Right ventricle myocardium inferior (tissue), 1 donor: ENCODE results near the gene ZKSCAN1. TPM values are rescaled to one million over a fixed set of nuclear protein-coding genes. Genes with fewer than 3 reads are reported as not detected.

ENCODE experiments used
- ATAC-seq: fragments of 200-7000 bp; cut with Tn5 transposase; one replicate; pipeline ENCODE4 v1.9.1; 2020; ENCODE audit warnings: mild to moderate bottlenecking, moderate library complexity
- DNase-seq: peaks from one replicate; pipeline ENCODE4 v3.0.0; 2021; ENCODE audit errors: missing footprints
- intact Hi-C: fragments of 100-400 bp; cut with DNase I; formaldehyde crosslinking; loops from one replicate; pipeline ENCODE4 v1.11.0; 2022
- total RNA-seq: library from RNA; stranded (reverse); fragmentation: NEBNext Ultra II Directional; extraction: Animal tissue kit (Norgen Biotek cat#: 25700); gene quantifications from one replicate; pipeline ENCODE4 v1.2.1, GENCODE V29; 2021
- donor health status: DM: no; HTN: yes; CAD: no; lungs with severe emphysema.

The ZKSCAN1 gene
- total RNA-seq, 1 donor from 2014 or later: 36.1 TPM

DNA sequence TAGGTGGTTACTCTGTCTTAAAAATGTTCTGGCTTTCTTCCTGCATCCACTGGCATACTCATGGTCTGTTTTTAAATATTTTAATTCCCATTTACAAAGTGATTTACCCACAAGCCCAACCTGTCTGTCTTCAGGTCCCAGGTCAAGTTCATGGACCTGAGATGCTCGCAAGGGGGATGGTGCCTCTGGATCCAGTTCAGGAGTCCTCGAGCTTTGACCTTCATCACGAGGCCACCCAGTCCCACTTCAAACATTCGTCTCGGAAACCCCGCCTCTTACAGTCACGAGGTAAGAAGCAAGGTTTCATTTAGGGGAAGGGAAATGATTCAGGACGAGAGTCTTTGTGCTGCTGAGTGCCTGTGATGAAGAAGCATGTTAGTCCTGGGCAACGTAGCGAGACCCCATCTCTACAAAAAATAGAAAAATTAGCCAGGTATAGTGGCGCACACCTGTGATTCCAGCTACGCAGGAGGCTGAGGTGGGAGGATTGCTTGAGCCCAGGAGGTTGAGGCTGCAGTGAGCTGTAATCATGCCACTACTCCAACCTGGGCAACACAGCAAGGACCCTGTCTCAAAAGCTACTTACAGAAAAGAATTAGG lies 8.7 kb downstream of the ZKSCAN1 start:
- ATAC-seq: no peak
- intact Hi-C loops: no loop called here
- DNase-seq: no peak

DNA sequence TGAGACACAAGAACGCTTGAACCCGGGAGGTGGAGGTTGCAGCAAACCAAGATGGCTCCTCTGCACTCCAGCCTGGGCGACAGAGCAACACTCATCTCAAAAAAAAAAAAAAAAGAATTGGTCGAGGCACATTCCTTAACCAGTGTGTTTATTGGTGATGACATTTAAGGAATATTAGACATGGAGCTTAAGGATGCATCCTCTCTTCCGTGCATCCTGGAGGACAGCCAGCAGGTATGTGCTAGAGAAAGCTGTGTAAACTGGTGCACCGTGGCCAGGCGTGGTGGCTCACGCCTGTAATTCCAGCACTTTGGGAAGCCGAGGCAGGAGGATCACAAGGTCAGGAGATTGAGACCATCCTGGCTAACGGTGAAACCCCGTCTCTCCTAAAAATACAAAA lies 11.8 kb downstream of the ZKSCAN1 start:
- no peak for ATAC-seq
- intact Hi-C loops: no loop called here
- DNase-seq: no peak

DNA sequence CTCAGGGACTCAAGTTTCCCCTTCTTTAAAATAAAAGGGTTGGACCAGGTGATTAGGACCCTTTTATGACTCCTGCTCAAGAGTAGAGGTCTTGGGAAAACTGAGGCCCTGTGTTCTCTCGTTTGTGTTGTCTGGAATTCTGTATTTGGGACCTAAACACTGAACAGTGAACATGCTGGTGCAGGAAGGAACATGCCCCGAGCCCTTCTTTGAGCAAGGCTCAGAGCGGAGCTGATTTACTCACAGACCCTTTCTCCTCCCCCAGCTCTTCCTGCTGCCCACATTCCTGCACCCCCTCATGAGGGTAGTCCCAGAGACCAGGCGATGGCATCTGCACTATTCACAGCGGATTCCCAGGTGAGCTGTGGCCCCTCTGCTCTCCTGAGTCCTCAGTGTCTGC lies 14.2 kb downstream of the ZKSCAN1 start:
- no peak for DNase-seq
- ATAC-seq: no peak
- intact Hi-C loops: no loop called here

DNA sequence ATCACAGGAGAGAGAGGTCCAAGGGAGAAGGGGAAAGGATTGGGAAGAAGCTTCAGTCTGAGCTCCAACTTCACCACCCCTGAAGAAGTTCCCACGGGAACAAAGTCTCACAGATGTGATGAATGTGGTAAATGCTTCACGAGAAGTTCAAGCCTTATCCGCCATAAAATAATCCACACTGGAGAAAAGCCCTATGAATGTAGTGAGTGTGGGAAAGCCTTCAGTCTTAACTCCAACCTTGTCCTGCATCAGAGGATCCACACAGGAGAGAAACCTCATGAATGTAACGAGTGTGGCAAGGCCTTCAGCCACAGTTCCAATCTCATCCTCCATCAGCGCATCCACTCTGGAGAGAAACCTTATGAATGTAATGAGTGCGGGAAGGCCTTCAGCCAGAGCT lies 18.1 kb downstream of the ZKSCAN1 start:
- ATAC-seq (no peak), DNase-seq (no peak)
- intact Hi-C loops: no loop called here

DNA sequence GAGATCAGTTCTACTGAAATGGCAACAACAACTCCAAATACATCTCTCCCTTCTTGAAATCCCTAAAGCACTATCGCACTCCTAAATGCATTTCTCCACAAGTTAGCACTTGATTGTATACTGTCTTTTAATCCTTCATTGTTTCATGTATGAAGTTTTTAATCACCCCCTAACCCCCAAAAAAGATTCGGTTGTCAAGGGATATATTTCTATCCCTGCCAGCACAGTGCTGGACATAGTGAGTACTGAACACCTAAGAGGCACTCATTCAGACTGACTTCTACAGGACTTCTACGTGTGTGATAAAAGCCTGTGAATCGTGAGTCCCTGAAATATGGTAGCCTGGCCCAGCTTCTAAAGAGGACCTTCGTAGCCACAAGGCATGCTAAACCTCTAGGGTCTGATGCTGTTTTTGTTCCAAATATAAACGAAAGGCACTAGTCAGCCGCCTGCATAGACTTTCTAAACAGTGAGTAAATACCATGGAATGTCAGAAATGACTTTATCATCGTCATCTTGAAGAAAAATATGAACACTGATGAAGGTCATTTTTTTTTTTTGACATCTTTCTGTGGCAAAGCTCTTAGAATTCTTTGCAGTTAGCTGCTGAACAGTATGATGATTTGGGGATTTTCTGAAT lies 19.6 kb downstream of the ZKSCAN1 start:
- no peak for ATAC-seq
- intact Hi-C loops: no loop called here
- DNase-seq: no peak

DNA sequence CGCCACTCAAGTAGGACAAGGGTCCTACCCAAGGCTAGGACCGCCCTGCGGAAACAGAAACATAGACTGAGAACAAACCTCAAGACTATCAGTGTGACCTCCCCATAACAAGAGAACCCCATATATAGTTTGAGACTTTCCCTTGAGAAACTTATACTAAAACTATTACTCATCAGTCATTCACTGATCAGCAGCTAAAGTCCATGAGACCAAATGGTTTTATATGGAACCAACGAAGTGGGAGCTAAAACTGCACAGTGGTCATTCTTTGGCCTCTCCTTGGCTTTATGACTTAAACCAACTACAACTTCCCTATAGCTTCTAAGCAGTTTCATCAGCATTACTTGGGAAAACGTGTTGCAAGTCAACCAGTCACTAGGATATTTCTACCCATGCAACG lies 20.5 kb downstream of the ZKSCAN1 start:
- ATAC-seq (no peak), DNase-seq (no peak)
- intact Hi-C loops: no loop called here

DNA sequence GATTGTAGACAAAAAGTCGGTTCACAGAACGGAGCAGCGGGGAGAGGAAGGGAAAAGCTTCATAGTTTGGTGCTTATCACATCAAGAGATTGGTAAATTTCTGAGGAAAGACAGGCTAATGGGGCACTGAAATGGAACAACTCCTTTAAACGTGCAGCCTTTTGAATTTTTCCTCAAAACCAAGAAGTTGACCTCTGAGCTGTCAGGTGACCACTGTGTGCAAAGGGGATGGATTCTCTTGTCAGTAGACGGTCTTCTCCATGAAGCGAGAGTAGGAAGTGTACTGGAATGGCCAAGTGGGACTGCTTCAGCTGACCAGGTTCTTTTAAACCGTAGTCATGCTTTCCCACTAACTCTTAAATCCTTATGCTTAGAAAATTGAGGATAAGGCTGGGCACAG lies 22.9 kb downstream of the ZKSCAN1 start:
- intact Hi-C loops: no loop called here
- ATAC-seq: no peak
- DNase-seq: no peak

DNA sequence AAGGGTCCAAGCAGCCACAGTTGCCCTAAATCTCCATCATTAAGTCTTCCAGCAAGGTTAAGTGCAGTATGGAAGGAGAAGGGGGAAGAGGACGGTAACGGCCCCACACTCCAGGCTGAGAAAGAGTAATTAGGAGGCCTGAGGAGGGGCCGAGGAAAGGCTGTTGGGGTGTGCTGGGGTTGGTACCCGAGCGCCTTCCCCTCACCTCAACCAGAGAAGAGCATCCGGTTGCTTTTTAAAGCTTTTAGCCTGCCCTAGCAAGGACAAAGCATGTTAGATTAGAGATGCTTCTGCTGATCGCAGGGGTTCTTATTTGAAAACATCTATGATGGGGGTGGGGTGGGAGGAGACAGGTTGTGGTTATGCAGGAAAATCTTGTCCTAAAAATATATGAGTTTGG lies 25.2 kb downstream of the ZKSCAN1 start:
- intact Hi-C loops: no loop called here
- DNase-seq: no peak

DNA sequence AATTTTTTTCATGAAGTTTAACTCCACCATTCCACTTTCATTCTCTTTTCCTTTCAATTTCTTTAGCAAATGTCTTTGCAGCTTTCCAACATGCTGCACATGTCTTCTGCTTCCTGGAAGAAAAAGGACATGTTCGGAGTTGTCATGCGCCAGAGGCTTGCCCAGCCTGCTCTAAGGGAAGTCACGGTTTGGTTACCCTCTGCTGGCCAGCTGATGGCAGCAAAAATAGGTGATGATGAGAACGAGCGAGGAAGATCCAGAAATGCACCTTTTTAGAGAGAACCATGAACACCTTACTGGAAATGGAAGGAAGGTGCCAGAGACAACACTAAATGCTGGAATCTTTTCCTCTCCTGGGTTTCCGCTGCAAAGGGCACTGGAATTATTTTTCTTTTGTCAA lies 29.3 kb downstream of the ZKSCAN1 start:
- DNase-seq (no peak), ATAC-seq (no peak)
- intact Hi-C loops: loop anchor here (5.0 kb wide), 1 partner anchor 47 kb away; no protein-coding TSS in a partner anchor

More for the DNA sequence above, 25.2 kb downstream of the ZKSCAN1 start:
- no peak for ATAC-seq

DNA sequence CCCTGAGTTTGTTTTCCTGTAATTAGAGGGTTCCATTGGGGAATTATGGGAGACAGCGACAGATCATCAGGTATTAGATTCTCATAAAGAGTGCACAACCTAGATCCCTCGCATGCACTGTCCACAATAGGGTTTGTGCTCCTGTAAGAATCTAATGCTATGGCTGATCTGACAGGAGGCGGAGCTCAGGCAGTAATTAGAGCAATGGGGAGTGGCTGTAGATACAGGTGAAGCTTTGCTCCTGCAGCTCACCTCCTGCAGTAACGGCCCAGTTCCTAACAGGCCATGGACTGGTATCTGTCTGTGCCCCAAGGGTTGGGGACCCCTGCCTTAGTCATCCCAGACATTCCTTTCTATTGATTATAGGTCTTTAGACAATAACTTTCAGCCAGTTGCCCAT lies 33.3 kb downstream of the ZKSCAN1 start:
- intact Hi-C loops: loop anchor here (1.0 to 5.0 kb wide), 4 partner anchors 32 to 53 kb away; partner anchors contain the start of genes AP4M1, MCM7, ZKSCAN1 and ZNF3

DNA sequence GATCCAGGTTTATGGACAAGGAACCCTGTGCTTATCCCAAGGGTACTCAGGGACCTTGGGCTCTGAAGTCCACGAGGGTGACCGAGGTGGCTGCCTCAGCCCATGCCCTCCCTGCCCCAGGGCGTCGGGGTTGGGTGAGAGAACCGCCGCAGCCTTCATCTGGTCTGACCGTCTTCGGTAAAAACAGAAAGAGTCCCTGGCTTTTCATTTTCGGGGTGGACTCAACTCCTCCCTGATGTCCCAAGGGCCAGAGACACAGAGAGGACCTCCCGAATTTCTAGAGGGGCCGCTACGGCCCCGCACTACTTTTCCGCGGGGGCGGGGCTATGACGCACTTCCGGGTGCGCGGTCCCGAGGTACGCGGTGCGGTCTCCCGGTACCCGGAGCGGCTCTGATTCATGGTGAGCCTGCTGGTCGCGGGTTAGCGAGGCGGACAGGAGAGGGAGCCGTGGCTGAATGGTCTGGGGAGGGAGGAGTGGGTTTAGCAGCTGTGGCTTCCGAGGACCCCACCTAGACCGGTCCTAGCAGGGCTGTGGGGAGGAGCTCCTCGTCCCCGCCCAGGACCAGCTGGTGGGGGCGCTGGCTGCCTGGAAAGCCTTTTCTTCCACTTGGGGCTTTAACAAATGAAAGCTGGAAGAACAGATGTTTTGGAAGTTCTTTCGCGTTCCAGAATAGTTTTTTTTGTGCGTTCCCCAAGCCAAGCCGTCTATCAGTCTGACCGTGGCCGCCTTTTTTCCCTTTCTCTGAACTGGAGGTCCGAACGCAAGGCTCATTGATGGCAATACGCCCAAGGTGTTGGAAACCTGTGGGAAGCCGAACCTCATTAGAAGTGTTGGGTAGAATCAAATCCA lies 34.3 kb downstream of the ZKSCAN1 start, which contains the start of gene ZSCAN21:
Gene ZSCAN21, plus strand, starts transcription at position 334 of the 851 bp plus-strand sequence. CDS start 7,233 bp downstream, outside the sequence.
- peak; percentile 98 for ATAC-seq
- DNase-seq: peak; percentile 93
- intact Hi-C loops: loop anchor here (1.0 to 5.0 kb wide), 4 partner anchors 31 to 52 kb away; partner anchors contain the start of genes AP4M1, MCM7, ZKSCAN1 and ZNF3

More for the DNA sequence above, 33.3 kb downstream of the ZKSCAN1 start:
- DNase-seq (no peak), ATAC-seq (no peak)

DNA sequence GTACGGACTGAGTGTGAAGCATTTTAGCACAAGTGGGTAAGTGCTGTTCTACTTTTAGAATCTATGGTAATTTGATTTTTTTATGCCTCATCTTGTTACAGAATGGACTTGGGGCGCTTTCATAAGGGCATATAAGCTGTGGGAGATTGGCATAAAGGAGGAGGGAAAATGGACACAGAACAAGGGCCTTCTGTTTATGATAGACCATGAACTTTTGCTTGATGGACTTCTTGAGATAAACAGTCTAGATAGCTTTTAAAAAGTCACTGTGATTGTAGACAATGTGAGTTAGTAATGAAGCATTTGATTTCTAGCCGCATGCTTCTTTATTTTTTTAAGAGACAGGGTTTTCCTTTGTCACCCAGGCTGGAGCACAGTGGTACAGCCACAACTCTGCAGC lies 36.2 kb downstream of the ZKSCAN1 start:
- ATAC-seq (no peak), DNase-seq (no peak)
- intact Hi-C loops: no loop called here

DNA sequence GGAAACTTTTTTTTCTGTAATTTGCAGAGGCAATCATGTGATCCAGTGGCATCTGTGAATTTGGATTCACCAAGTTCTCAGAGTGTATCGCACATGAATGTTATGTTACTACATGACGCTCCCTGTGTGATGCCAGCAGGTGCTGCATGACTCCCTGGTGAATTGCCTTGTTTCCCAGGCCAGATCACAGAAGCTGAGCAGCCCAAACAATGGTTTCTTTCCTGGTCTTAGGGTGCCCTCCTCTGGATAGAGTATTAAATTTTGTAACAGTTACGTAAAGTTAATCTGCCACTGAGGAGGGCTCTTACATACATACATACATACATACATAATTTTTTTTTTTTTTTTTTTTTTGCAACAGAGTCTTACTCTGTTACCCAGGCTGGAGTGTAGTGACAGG lies 37.8 kb downstream of the ZKSCAN1 start:
- intact Hi-C loops: no loop called here
- ATAC-seq (no peak), DNase-seq (no peak)

DNA sequence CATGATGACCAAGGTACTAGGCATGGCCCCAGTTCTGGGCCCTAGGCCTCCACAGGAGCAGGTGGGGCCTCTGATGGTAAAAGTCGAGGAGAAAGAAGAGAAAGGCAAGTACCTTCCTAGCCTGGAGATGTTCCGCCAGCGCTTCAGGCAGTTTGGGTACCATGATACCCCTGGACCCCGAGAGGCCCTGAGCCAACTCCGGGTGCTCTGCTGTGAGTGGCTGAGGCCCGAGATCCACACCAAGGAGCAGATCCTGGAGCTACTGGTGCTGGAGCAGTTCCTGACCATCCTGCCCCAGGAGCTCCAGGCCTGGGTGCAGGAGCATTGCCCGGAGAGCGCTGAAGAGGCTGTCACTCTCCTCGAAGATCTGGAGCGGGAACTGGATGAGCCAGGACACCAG lies 41.6 kb downstream of the ZKSCAN1 start:
- no peak for ATAC-seq
- intact Hi-C loops: no loop called here
- DNase-seq: no peak

DNA sequence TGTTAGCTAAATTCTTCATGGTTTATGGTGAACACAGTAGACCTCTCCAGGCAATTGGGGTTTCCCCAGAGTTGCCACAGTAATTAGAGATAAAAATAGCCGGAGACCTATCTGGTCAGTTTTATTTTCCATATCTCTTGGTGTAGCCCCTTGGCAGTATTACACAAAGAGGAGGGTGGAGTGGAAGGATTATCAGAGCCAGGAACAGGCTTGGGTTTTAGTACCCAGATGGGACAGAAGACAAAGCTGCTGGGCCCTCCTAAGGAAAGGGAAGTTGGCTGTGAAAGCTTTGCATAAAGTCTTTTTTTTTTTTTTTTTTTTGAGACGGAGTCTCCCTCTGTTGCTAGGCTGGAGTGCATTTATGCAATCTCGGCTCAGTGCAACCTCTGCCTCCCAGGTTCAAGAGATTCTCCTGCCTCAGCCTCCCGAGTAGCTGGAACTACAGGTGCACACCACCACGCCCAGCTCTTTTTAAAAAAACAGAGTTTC lies 43.9 kb downstream of the ZKSCAN1 start:
- intact Hi-C loops: no loop called here
- ATAC-seq (no peak), DNase-seq (no peak)

DNA sequence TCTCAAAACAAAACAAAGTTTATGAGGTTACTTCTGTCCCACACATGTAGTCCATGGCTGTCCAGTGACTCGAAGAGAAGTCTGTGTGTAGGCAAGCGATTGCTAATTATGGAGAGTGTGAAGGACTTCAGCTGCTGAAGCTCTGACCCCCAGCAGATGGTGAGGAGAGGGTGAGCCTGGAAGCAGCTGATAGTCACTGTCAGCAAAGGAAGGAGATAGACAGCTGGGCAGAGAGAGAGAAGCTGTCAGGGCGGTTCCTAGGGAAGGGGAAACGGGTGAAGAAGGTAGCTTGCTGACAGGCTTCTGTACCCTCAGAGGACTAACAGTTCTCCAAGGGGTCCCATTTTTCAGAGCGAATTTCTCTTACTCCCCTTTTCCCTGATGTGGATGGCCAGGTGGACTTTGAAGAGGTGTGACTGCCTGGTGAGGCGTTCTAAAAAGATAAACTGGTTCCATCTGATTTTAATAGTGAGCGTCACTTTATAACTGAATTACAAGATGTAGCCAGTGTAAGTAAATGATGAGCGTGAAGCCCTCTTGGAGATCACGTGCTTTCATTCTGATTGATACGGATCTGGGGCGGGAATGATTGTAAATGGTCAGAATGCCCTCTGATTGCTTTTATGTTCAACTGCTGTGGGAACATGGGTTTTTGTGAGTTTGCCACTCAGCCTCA lies 46.3 kb downstream of the ZKSCAN1 start:
- ATAC-seq: no peak
- intact Hi-C loops: no loop called here

DNA sequence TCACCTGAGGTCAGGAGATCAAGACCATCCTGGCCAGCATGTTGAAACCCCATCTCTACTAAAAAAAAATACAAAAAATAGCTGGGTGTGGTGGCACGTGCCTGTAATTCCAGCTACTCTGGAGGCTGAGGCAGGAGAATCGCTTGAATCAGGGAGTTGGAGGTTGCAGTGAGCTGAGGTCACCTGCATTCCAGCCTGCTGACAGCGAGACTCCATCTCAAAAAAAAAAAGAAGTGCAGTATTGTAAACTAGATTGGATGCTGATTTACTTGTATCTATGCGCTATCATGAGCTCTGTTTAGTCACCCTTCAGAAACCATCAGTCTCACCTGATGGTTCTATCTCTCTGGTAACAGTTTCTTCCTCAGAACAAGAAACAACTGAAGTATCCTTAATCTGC lies 48.0 kb downstream of the ZKSCAN1 start:
- DNase-seq: no peak
- intact Hi-C loops: no loop called here
- ATAC-seq: no peak

More for the DNA sequence above, 46.3 kb downstream of the ZKSCAN1 start:
- no peak for DNase-seq

DNA sequence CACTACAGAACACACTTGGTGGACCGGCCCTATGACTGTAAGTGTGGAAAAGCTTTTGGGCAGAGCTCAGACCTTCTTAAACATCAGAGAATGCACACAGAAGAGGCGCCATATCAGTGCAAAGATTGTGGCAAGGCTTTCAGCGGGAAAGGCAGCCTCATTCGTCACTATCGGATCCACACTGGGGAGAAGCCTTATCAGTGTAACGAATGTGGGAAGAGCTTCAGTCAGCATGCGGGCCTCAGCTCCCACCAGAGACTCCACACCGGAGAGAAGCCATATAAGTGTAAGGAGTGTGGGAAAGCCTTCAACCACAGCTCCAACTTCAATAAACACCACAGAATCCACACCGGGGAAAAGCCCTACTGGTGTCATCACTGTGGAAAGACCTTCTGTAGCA lies 48.8 kb downstream of the ZKSCAN1 start:
- DNase-seq (no peak), ATAC-seq (no peak)
- intact Hi-C loops: no loop called here
